Stimulated activated CD8-positive, alpha-beta memory T cell treated with anti-CD3 and anti-CD28 coated beads, Interleukin-12 subunit alpha, Interleukin-12 subunit beta, amount 100 ng/mL, for 24 hours (primary cell): ENCODE results near the gene PIH1D1.

Source experiments
- DNase-seq: peaks from one replicate; pipeline ENCODE4 v3.0.0-alpha.2; 2020; ENCODE audit errors: extremely low read depth

The PIH1D1 gene

DNA sequence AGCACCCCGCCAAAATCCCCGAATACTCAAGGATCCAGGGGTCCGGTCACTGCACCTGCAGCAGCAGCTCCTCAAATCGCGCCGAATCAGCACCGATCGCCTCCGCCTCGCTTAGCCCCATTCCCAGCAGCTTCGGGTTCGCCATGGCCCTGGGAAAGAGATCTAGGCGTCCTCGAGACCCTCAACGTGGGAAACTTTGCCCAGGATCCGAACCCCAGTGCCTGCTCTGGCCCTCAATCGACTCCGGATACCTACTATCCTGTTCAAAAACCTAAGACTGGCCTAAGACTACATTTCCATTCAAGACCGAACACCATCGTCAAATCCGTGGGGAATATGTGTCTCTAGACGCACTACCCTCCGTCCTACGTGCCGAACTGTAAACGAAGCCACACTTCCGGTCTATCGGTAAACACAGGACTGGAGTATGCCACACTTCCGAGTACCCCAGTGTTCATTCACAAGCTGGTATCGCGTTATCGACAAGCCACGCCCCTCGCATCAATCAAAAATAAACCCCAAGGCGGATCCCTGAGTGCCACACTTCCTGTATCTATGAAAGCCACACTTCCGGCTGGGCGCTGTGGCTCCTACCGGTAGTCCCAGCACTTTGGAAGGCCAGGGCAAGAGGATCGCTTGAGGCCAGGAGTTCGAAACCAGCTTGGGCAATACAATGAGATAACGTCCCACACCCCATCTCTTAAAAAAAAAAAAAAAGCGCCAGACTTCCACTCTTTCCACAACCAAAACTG, at the start of gene PIH1D1:
TSS of gene PIH1D1 (minus strand) at position 385 of the 752 bp plus-strand sequence. CDS start at position 145, 240 bp downstream.
- DNase-seq: peak; percentile 93

DNA sequence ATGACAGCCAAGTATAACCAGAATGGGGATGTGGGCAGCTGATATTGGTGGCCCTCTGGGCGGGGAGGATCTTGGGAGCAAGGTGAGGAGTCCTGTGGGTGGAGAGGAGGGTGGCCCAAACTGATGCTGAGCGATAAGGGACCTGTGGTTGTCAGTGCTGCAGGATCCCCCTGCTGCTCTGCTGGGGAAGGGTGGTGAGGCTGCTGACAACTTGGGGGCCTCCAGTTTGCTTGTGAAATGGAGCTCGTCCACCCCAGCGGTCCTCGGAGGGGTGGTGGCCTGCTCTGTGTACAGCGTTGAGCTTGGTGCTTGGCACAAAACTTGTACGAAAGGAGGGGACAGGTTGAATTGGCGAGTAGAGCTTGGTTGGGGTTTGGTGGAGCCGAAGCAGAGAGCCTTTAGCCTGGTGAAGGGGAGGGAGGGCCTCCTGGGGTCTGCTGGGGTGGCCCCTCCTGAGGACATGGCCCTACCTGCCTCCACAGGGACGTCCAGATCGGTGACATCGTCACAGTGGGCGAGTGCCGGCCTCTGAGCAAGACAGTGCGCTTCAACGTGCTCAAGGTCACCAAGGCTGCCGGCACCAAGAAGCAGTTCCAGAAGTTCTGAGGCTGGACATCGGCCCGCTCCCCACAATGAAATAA, 47.5 kb upstream of the PIH1D1 start:
- no peak for DNase-seq

DNA sequence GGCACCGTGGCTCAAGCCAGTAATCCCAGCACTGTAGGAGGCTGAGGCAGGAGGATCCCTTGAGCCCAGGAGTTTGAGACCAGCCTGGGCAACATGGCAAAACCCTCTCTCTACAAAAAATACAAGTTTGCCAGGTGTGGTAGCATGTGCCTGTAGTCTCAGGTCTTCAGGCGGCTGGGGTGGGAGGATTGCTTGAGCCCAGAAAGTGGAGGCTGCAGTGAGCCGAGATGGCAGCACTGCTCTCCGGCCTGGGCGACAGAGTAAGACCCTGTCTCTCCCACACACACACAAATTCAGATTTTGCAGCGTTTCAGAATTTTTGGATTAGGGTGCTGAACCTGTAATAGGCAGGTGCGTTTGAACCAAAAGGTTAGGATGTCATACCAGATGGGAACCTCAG, 46.9 kb upstream of the PIH1D1 start:
- DNase-seq: no peak

DNA sequence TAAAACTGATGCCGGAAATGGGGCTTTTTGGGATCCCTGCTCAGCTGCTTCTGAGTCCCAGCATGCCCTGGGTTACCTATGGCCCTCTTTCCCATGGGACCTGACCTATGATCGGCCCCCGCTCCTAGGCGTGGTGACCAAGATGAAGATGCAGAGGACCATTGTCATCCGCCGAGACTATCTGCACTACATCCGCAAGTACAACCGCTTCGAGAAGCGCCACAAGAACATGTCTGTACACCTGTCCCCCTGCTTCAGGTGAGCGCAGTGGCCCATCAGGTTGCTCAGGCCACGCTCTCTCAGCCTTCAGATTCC, 46.1 kb upstream of the PIH1D1 start:
- DNase-seq: no peak

DNA sequence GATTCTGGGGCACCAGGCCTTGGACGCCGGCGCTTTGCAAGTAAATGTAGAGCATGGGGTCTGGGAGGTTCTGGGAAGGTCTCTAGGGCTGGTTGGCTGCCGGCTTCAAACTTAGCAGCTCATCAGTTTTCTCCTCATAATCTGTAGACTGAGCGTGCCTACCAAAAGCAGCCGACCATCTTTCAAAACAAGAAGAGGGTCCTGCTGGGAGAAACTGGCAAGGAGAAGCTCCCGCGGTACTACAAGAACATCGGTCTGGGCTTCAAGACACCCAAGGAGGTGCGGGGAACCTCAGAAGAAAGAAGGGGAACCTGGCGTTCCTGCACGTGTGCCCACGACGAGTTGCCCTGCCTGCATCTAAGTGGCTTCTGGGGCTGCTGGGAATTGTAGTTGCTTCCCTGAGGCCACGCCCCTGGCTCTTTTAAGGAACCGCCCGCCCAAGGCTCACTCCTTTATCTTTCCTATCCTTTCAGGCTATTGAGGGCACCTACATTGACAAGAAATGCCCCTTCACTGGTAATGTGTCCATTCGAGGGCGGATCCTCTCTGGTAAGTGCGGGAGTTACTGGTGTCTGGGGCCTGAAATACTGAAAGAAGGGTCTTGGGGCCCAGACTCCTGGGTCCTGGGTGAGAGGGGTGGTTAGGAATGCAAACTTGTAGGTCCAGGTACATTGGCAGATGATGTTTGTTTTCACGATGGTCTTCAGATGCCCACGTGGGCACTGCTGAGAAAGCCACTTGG, 45.6 kb upstream of the PIH1D1 start:
- no peak for DNase-seq

DNA sequence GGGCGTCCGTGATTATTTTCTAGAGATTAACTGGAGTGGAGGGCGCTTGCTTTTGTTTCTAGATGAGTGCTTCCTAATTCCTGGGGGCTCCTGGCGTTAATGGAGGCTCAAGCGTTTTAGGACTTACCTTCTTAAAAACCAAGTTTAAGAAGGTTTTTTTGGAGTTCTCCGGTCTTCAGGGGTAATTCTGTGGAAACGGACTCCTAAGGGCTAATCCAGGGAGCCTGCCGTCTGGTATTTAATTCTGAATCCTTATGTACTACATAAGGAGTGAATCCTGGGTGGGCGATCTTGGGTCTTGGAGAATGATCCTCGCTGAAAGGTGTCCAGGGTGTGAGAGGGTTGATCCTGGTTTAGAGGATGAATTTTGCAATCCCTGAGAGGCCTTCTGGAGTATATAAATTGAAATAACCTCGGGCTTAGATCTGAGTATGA, 45.0 kb upstream of the PIH1D1 start:
- no peak for DNase-seq

DNA sequence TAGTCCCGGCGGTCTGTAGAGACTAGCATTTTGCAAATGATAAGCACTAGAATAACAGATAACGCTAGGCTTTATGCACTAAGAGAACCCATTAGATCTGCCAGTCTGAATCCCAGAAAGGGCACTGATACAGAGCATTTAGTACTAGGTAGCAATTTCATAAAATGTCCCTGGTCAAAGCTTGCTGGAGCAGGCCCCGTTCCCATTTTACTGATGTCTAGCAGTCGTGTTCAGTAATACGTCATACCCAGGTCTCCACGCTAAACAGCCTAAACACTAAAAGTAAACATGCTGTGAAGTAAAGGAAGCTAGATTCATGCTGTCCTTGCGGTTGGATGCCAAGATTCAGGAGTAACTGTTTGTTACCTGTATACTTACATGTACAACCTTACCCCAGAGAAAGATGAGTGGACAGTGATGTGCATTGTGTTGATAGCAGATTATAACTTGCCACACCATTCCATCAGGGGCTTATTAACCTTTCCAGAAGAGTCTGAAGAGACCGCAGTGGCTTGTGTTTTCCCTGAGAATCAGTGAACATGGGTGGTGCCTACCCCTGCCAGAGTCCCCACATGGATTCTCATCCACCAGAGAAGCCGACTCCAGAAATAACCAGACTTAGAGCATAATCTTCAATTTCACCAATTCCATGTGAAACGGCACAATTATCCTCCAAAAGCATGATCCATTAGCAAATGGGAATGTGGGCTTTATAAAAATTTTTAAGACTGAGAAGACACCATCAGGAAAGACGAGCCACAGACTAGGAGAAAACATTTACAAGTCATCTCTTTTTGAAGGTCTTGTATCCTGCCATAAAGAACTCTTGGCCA, 41.2 kb upstream of the PIH1D1 start:
- no peak for DNase-seq

DNA sequence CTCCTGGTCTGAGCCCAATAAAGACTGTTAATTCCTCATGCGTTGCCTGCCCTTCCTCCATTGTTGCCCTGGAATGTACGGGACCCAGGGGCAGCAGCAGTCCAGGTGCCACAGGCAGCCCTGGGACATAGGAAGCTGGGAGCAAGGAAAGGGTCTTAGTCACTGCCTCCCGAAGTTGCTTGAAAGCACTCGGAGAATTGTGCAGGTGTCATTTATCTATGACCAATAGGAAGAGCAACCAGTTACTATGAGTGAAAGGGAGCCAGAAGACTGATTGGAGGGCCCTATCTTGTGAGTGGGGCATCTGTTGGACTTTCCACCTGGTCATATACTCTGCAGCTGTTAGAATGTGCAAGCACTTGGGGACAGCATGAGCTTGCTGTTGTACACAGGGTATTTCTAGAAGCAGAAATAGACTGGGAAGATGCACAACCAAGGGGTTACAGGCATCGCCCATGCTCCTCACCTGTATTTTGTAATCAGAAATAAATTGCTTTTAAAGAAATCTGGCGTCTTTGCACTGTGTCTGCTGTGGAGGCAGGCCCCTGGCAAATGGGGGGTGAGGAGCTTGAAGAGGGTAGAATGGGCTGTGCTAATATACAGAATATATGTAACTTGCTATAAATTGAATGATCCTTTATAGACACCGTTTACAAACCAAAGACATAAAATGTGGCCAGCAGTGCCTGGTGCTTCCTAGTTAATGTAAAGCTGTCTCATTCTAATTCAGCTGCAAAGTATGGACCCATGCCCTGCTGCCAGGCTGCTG, 40.4 kb upstream of the PIH1D1 start:
- DNase-seq: no peak

DNA sequence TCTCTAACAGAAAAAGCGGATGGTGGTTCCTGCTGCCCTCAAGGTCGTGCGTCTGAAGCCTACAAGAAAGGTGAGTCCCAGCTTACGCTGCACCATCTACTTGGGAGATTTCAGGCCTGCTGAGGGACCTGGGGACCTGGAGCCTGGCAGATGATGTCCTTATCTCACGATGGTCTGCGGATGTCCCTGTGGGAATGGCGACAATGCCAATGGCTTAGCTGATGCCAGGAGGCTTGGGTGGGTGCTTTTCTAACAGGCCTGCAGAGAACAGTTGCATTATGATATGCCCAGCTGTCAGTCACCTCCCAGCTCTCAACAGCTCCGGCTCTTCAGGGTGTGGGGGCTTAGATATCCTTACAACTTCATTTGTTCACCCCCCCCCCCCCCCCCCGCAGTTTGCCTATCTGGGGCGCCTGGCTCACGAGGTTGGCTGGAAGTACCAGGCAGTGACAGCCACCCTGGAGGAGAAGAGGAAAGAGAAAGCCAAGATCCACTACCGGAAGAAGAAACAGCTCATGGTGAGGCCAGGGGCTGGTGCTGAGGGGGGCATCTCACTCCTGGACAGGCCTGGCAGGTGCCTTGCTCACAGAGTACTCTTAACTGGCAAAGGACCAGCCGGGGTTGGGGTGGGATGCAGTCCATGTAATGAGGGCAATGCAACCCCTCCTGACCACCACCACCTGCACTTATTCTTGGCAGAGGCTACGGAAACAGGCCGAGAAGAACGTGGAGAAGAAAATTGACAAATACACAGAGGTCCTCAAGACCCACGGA, 39.6 kb upstream of the PIH1D1 start:
- DNase-seq: no peak

DNA sequence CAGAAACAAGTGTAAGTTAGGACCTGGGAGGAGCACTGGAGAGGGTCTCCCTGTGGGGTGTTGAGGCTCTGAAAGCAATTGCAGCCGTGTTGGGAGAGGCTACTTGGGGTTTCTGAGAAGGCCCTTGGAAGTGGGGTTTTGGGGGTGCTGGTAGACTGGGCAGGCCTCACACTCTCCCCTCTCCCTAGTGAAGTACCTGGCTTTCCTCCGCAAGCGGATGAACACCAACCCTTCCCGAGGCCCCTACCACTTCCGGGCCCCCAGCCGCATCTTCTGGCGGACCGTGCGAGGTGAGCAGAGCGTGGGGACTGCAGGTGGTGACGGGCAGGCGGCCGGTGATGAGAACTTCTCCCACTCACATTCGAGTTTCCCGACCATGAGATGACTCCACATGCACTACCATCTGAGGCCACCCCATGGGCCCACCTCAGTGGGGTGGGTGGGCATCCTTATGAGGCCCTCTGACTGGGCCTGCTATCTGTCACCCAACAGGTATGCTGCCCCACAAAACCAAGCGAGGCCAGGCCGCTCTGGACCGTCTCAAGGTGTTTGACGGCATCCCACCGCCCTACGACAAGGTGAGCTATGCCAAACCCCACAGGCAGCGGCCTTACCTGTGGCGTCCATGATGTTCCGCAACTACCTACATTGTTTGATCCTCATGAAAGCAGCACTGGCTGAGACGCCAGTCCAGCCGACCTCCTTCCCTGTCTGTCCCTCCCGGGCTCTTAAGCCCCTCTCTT, 38.8 kb upstream of the PIH1D1 start:
- no peak for DNase-seq

DNA sequence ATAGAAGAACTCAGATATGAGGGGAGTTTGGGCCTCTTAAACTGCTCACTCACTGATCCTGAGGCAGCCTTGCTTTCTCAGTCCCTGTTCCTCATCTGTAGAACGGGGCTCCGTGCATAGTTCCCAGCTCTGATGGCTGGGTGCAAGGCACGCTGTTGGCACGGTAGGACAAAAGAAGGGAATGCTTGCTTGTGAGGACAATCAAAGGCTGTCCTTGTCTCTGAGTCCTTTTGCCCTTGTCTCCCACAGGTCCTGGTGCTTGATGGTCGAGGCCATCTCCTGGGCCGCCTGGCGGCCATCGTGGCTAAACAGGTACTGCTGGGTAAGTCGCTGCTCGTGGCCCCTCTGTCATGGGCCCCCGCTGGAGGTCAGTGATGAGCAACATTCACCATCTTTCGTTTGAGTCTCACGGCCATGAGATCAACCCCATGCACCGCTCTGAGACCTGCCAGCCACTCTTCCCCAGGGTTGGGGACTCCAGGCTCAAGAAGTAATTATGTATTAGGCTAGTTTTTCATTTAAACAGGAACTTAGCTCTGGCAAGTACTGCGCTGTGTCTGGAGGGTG, 38.1 kb upstream of the PIH1D1 start:
- DNase-seq: no peak

DNA sequence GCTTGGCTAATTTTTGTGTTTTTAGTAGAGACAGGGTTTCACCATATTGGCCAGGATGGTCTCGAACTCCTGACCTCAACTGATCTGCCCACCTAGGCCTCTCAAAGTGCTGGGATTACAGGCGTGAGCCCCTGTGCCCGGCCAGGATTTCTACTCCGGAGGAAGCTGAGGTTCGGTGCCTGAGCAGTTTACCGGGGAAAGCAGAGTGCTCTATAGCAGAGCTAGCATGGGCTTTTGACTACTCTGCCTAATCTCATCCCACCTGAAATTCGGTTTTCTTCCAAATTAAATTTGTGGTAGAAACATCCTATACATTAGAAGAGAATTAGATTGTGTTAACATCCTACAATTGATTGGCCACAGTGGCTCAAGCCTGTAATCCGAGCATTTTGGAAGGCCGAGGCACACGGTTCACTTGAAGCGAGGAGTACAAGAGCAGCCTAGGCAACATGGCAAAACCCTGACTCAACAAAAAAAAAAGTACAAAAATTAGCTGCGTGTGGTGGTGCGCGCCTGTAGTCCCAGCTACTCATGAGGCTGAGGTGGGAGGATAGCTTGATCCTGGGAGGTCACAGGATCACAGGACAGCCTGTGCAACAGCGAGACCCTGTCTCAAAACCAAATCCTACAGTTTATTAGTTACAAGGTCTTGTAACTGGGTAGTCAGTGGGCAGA, 37.4 kb upstream of the PIH1D1 start:
- no peak for DNase-seq

DNA sequence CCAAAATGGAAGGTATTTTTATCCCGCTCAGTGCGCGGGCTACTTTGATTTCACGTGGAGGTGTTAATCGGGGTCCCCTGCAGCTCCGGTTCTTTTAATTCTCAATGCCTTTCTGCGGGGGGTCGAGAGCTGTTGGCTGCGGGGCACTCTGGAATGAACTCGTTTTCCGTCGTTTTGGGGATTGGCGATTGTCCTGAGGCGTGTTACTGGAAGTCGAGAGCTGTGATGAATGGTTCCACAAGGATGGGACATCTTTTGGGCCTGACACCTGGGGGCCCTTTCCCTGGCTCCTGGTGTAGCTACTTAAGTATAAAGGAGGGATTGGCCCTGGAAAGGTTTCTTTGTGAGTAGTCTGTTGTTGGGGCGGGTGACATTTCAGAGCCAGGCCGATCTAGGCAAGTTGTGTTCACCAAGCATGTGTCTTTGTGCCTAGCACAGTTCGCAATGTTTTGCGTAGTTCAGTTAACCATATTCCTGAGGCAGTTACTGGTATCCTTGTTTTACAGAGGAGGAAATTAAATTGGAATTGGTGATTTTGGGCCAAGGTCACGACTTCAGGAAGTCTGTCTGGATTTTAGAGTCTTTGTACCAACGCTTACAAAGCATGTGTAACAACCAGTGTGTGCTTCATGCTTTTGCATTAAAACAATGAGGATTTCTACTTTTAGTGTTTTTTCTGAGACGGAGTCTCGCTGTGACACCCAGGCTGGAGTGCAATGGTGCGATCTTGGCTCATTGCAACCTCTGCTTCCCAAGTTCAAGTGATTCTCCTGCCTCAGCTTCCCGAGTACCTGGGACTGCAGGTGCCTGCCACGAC, 36.6 kb upstream of the PIH1D1 start:
- DNase-seq: no peak

DNA sequence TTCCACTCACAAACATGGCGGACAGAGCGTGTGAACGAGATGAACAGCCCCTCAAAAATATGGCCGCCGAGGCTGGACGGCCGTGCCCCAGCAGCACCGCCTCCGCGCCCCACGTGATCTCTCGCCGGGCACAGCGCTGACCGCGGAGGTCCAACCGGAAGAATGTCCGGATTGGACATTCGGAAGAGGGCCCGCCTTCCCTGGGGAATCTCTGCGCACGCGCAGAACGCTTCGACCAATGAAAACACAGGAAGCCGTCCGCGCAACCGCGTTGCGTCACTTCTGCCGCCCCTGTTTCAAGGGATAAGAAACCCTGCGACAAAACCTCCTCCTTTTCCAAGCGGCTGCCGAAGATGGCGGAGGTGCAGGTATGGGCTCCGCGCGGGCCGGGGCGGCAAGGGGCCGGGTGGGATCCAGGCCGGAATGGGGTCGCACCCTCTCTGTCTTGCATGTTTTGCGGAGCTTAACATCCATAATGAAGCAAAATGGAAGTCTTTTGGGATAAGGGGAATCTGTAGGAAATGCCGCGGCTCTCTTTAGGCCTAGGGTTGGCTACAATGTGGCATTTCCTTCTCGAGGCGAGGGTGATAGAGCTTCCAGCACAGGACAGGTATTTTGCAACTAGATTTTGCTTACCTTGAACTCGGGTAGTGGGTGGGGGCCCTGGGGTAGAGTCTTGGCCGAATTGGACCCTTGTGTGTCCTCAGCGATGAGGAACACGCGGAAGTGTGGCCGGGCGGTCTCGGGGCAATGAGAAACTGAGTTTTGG, 35.8 kb upstream of the PIH1D1 start, which contains the start of gene RPL13A:
TSS of gene RPL13A (plus strand) at position 332 of the 769 bp plus-strand sequence. CDS start at position 354, 22 bp downstream.
- DNase-seq: peak; percentile 99

DNA sequence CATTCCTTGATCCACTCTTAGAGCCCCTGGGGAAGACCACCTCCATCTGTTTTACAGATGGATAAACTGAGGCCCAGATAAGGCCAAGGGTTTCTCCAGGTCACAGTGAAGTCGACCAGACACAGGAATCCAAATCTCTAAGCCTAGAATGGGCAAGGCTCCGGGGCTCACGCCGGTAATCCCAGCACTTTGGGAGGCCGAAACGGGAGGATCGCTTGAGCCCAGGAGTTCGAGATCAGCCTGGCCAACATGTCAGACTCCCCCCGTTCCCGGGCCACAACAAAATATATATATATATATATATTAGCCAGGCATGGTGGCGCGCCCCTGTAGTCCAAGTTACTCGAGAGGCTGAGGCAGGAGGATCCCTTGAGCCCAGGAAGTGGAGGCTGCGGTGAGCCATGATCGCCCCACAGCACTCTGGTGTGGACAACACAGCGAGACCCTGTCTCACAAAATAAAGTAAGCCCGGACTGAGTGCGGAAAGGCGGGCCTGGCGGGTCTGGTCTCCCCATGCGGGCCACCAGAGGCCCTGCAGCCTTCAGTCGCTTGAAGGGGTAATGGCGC, 35.2 kb upstream of the PIH1D1 start:
- no peak for DNase-seq

DNA sequence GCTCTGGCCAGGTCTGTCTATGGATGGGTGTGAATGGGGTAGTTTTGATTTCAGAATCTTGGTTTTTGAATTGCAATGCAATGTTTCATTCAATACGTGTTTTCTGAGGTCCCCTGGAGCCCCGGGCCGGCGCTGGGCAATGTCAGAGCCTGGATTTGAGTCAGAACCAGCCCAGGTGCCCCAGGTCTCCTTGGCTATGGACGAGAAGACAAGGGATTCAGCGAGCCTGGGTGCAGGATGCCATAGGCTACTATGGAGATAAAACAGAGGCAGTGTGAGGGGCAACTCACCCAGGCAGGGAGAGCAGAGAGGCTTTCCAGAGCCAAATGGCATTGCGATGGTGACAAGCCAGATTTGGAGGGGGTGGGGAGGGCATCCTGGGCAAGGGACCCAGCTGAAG, 34.6 kb upstream of the PIH1D1 start:
- no peak for DNase-seq
